Endothelial cell (in vitro differentiated cells): ENCODE measurements around the gene RGS13. TPM values are rescaled to one million over a fixed set of nuclear protein-coding genes. Genes with fewer than 3 reads are reported as not detected.

Experiments
- DNase-seq: peaks from one replicate; pipeline ENCODE4 v3.0.0; 2021; ENCODE audit warnings: low spot score
- H3K27ac Mint-ChIP-seq: one replicate; pipeline ENCODE4 v1.8.0; 2021; ENCODE audit warnings: mixed read lengths, inconsistent platforms; ENCODE audit not compliant: unreplicated experiment
- H3K27me3 Mint-ChIP-seq: one replicate; pipeline ENCODE4 v1.8.0; 2021; ENCODE audit warnings: mild to moderate bottlenecking, moderate library complexity, mixed read lengths, inconsistent platforms; ENCODE audit not compliant: unreplicated experiment
- H3K36me3 Mint-ChIP-seq: one replicate; pipeline ENCODE4 v1.8.0; 2021; ENCODE audit warnings: mild to moderate bottlenecking, low read depth, mixed read lengths, inconsistent platforms; ENCODE audit not compliant: unreplicated experiment
- H3K4me1 Mint-ChIP-seq: one replicate; pipeline ENCODE4 v1.8.0; 2021; ENCODE audit warnings: mild to moderate bottlenecking, mixed read lengths, inconsistent platforms; ENCODE audit not compliant: unreplicated experiment
- H3K4me3 Mint-ChIP-seq: one replicate; pipeline ENCODE4 v1.8.0; 2021; ENCODE audit warnings: mild to moderate bottlenecking, mixed read lengths, inconsistent platforms; ENCODE audit not compliant: unreplicated experiment
- H3K9me3 Mint-ChIP-seq: one replicate; pipeline ENCODE4 v1.8.0; 2021; ENCODE audit warnings: mixed read lengths, inconsistent platforms; ENCODE audit not compliant: unreplicated experiment
- CTCF ChIP-seq: fragments of 200-600 bp; sonication (generic); IDR thresholded peaks from one replicate; pipeline ENCODE4 v1.5.0; 2021; ENCODE audit warnings: antibody characterized with exemption; ENCODE audit not compliant: unreplicated experiment
- total RNA-seq: library from RNA; stranded (reverse); fragmentation: NEBNext Ultra II Directional; extraction: Animal tissue kit (Norgen Biotek cat#: 25700); gene quantifications from one replicate; pipeline ENCODE4 v1.2.1, GENCODE V29; 2021; ENCODE audit not compliant: unreplicated experiment

The RGS13 gene
- total RNA-seq, 1 donor from 2014 or later: not detected

GRCh38 chr1:192702212-192702902, 66.4 kb downstream of the RGS13 start:
- no peak overlapping the region for H3K27ac Mint-ChIP-seq
- no peaks in the 10 kb centered on the region for H3K36me3 Mint-ChIP-seq
- DNase-seq: no peak
- no peaks in the 10 kb centered on the region for H3K4me1 Mint-ChIP-seq
- TF ChIP-seq CTCF: no peak
- no peak overlapping the region for H3K4me3 Mint-ChIP-seq
- no peaks in the 10 kb centered on the region for H3K9me3 Mint-ChIP-seq
- H3K27me3 Mint-ChIP-seq: no peaks in the 10 kb centered on the region

GRCh38 chr1:192703283-192704206, 67.6 kb downstream of the RGS13 start:
- Mint-ChIP-seq H3K4me1 (no peaks in the 10 kb centered on the region), H3K4me3 (no peak overlapping the region), H3K36me3 (no peaks in the 10 kb centered on the region), H3K27me3 (no peaks in the 10 kb centered on the region), H3K9me3 (no peaks in the 10 kb centered on the region), H3K27ac (no peak overlapping the region)
- TF ChIP-seq CTCF: no peak
- no peak for DNase-seq

- Mint-ChIP-seq H3K4me1 (no peaks in the 10 kb centered on the region), H3K4me3 (no peak overlapping the region), H3K9me3 (no peaks in the 10 kb centered on the region), H3K27ac (no peak overlapping the region), H3K27me3 (no peaks in the 10 kb centered on the region), H3K36me3 (no peaks in the 10 kb centered on the region)
- no peak for TF ChIP-seq CTCF
- DNase-seq: no peak
Observed at GRCh38 chr1:192705510-192705909, 69.6 kb downstream of the RGS13 start.

GRCh38 chr1:192706936-192707335, 71.0 kb downstream of the RGS13 start:
- H3K9me3 Mint-ChIP-seq: no peaks in the 10 kb centered on the region
- H3K36me3 Mint-ChIP-seq: no peaks in the 10 kb centered on the region
- H3K4me3 Mint-ChIP-seq: no peak overlapping the region
- DNase-seq: no peak
- H3K27me3 Mint-ChIP-seq: no peaks in the 10 kb centered on the region
- H3K27ac Mint-ChIP-seq: no peak overlapping the region
- no peak for TF ChIP-seq CTCF
- H3K4me1 Mint-ChIP-seq: no peaks in the 10 kb centered on the region
